GM12878 (cell line): ENCODE measurements around the gene WDFY1. TPM values are rescaled to one million over a fixed set of nuclear protein-coding genes. Genes with fewer than 3 reads are reported as not detected.

ENCODE experiments used
- ATAC-seq: fragments of 200-7000 bp; cut with Tn5 transposase; 3 replicates; pipeline ENCODE4 v1.9.1; 2020; ENCODE audit warnings: mild to moderate bottlenecking, moderate library complexity
- BruUV-seq: library from RNA; stranded (reverse); fragments of 400-500 nt; replicated peaks from 2 replicates; lab custom pipeline; 2021; lab: Mats Ljungman, UMichigan
- CTCF ChIA-PET: fragments of 300-600 bp; sonication (Branson Sonifier 250); formaldehyde crosslinking; extraction: SDS; loops from one replicate; lab custom pipeline; 2021; ENCODE audit warnings: inconsistent platforms; lab: Yijun Ruan, JAX
- POLR2A ChIA-PET: fragments of 350-600 bp; formaldehyde crosslinking; extraction: SDS; loops from one replicate; lab custom pipeline; 2021; ENCODE audit warnings: inconsistent platforms; lab: Charles Lee
- RAD21 ChIA-PET: fragments of 300-600 bp; sonication (Branson Sonifier 250); formaldehyde crosslinking; loops from one replicate; lab custom pipeline; 2023; ENCODE audit warnings: antibody characterized with exemption; ENCODE audit not compliant: unreplicated experiment; lab: Charles Lee
- SMC1A ChIA-PET: fragments of 300-600 bp; sonication (Branson Sonifier 250); formaldehyde crosslinking; loops from one replicate; lab custom pipeline; 2023; ENCODE audit not compliant: unreplicated experiment, uncharacterized antibody; lab: Charles Lee
- DNase-seq: peaks from one replicate; pipeline ENCODE4 v3.0.0-alpha.2; 2011; ENCODE audit warnings: low read depth, low spot score
- FAIRE-seq: peaks from 3 replicates; lab custom pipeline; 2011; peaks lifted over from hg19 to GRCh38; lab: Jason Lieb, UNC
- H2AFZ ChIP-seq: 2 replicates; pipeline ENCODE4 v1.6.0; 2011; ENCODE audit warnings: low read depth, low read length, control low read depth; ENCODE audit not compliant: control insufficient read depth
- H3K27ac ChIP-seq: 2 replicates; pipeline ENCODE4 v1.5.1; 2011; ENCODE audit warnings: control low read depth; ENCODE audit not compliant: control insufficient read depth, insufficient read depth
- H3K27me3 ChIP-seq, 2 experiments: replicated peaks in 1 of 2; 2 replicates each; pipeline versions ENCODE4 v1.6.0 to v1.6.1; 2011; ENCODE audit warnings: low read length in 1 of 2; ENCODE audit not compliant: control insufficient read depth in 2 of 2, insufficient read depth in 2 of 2
- H3K36me3 ChIP-seq, 2 experiments: 2 replicates each; pipeline ENCODE4 v1.5.1; 2011; ENCODE audit warnings: low read length in 1 of 2; ENCODE audit not compliant: control insufficient read depth in 2 of 2, insufficient read depth in 2 of 2
- H3K4me1 ChIP-seq: 2 replicates; pipeline ENCODE4 v1.6.1; 2011; ENCODE audit warnings: mild to moderate bottlenecking, low read length, moderate library complexity, mixed read lengths; ENCODE audit not compliant: control insufficient read depth, insufficient read depth
- H3K4me2 ChIP-seq: 2 replicates; pipeline ENCODE4 v1.6.0; 2011; ENCODE audit warnings: control low read depth; ENCODE audit not compliant: control insufficient read depth, insufficient read depth
- H3K4me3 ChIP-seq: fragments of 200-600 bp; sonication (generic); 2 replicates; pipeline ENCODE4 v1.5.1; 2016
- H3K79me2 ChIP-seq: 2 replicates; pipeline ENCODE4 v1.6.0; 2011; ENCODE audit warnings: low read length; ENCODE audit not compliant: control insufficient read depth, insufficient read depth
- H3K9ac ChIP-seq: 2 replicates; pipeline ENCODE4 v1.8.0; 2011; ENCODE audit warnings: low read length, control low read depth, mixed read lengths; ENCODE audit not compliant: control insufficient read depth, insufficient read depth
- H3K9me3 ChIP-seq: replicated peaks from 3 replicates; pipeline ENCODE4 v1.5.1; 2011; ENCODE audit warnings: mild to moderate bottlenecking, low read length; ENCODE audit not compliant: control insufficient read depth, insufficient read depth
- H4K20me1 ChIP-seq: 2 replicates; pipeline ENCODE4 v1.6.0; 2011; ENCODE audit not compliant: control insufficient read depth, insufficient read depth
- ETV6 ChIP-seq, 2 experiments: fragments of 450-650 bp in 1 of 2; IDR thresholded peaks in 1 of 2; conservative IDR thresholded peaks in 1 of 2; 2 replicates each; pipeline ENCODE4 v1.6.1; 2014; ENCODE audit warnings: antibody characterized with exemption in 1 of 2, borderline replicate concordance in 1 of 2, low read depth in 1 of 2, mild to moderate bottlenecking in 1 of 2, moderate library complexity in 1 of 2
- FOXK2 ChIP-seq: fragments of 450-650 bp; IDR thresholded peaks from 2 replicates; pipeline ENCODE4 v1.6.1; 2017; ENCODE audit warnings: mild to moderate bottlenecking, moderate library complexity
- JUNB ChIP-seq: IDR thresholded peaks from 2 replicates; pipeline ENCODE4 v1.6.1; 2016; ENCODE audit warnings: antibody characterized with exemption, mild to moderate bottlenecking
- MTA2 ChIP-seq: fragments of 450-650 bp; IDR thresholded peaks from 2 replicates; pipeline ENCODE4 v1.6.1; 2016; ENCODE audit warnings: low read depth, mild to moderate bottlenecking, moderate library complexity
- NBN ChIP-seq: fragments of 450-650 bp; IDR thresholded peaks from 2 replicates; pipeline ENCODE4 v1.6.1; 2016
- NFIC ChIP-seq: IDR thresholded peaks from 2 replicates; pipeline ENCODE4 v1.6.1; 2012; ENCODE audit warnings: low read depth, mild to moderate bottlenecking, inconsistent platforms, low read length, moderate library complexity
- NFXL1 ChIP-seq: fragments of 450-650 bp; IDR thresholded peaks from 2 replicates; pipeline ENCODE4 v1.6.1; 2017; ENCODE audit warnings: antibody characterized with exemption, mild to moderate bottlenecking, borderline replicate concordance
- POLR2AphosphoS2 ChIP-seq: IDR thresholded peaks from 2 replicates; pipeline ENCODE4 v1.6.1; 2011; ENCODE audit warnings: low read depth, mild to moderate bottlenecking, low read length, improper control_type of control experiment, moderate library complexity
- RB1 ChIP-seq: fragments of 450-650 bp; formaldehyde crosslinking; IDR thresholded peaks from 2 replicates; pipeline ENCODE4 v1.6.1; 2017; ENCODE audit warnings: mild to moderate bottlenecking, borderline replicate concordance
- SPI1 ChIP-seq: IDR thresholded peaks from 2 replicates; pipeline ENCODE4 v1.6.1; 2011; ENCODE audit warnings: low read depth, mild to moderate bottlenecking, low read length, moderate library complexity, borderline replicate concordance; ENCODE audit not compliant: insufficient read depth
- SUPT20H ChIP-seq: IDR thresholded peaks from 2 replicates; pipeline ENCODE4 v1.6.1; 2011; ENCODE audit warnings: low read depth, mild to moderate bottlenecking, low read length, moderate library complexity, borderline replicate concordance; ENCODE audit not compliant: control insufficient read depth
- TBL1XR1 ChIP-seq: IDR thresholded peaks from 2 replicates; pipeline ENCODE4 v1.6.1; 2012; ENCODE audit warnings: low read depth, low read length, improper control_type of control experiment
- TCF7 ChIP-seq: IDR thresholded peaks from 2 replicates; pipeline ENCODE4 v1.6.1; 2014; ENCODE audit warnings: antibody characterized with exemption, borderline replicate concordance
- ZBED1 ChIP-seq: IDR thresholded peaks from 2 replicates; pipeline ENCODE4 v1.6.1; 2016; ENCODE audit warnings: borderline replicate concordance
- WGBS: methylation state at CpG from one replicate; pipeline ENCODE4 v1.1.6; 2016; ENCODE audit warnings: low lambda C conversion rate; ENCODE audit not compliant: insufficient replicate concordance, insufficient coverage; ENCODE audit errors: missing lambda C conversion rate; 5-methylcytosine and 5-hydroxymethylcytosine counted together
- in situ Hi-C: fragments of 300-500 bp; cut with MboI; formaldehyde crosslinking; loops from 9 replicates; pipeline ENCODE4 v1.14.3; 2018; ENCODE audit warnings: mixed read lengths
- intact Hi-C: fragments of 100-400 bp; cut with micrococcal nuclease; formaldehyde crosslinking; loops from one replicate; pipeline ENCODE4 v1.14.2; 2022; ENCODE audit not compliant: unreplicated experiment
- polyA plus RNA-seq, 11 experiments: library from polyadenylated mRNA; depleted of rRNA in 4 of 11; unstranded in 6 of 11; stranded (reverse) in 5 of 11; fragments of >200 nt; fragmentation: Nextera tagmentation in 4 of 11; fragmentation: Illumina TruSeq in 1 of 11; extraction: Ambion mirVana in 4 of 11; extraction: Trizol in 1 of 11; gene quantifications; 1 replicate in 1 of 11; 2 replicates in 10 of 11; pipeline versions ENCODE4 v1.2.1 to v1.2.3, GENCODE V29; 2011 to 2016; ENCODE audit warnings: inconsistent platforms in 2 of 11, missing spikeins in 2 of 11, low read depth in 1 of 11
- total RNA-seq, 4 experiments: library from RNA; depleted of rRNA in 3 of 4; stranded (reverse); fragments of >200 nt in 3 of 4; fragmentation: Illumina TruSeq in 1 of 4; extraction: Trizol in 1 of 4; gene quantifications; 2 replicates each; pipeline versions ENCODE4 v1.2.1 to v1.2.3, GENCODE V29; 2013 to 2021
- TF ChIP-seq, protein P1 (sequence below): IDR thresholded peaks from 2 replicates; pipeline ENCODE4 v1.6.1; 2011; ENCODE audit warnings: mild to moderate bottlenecking, low read depth, low read length, moderate library complexity; ENCODE audit not compliant: insufficient replicate concordance
- TF ChIP-seq, protein P2 (sequence below): fragments of 450-650 bp; IDR thresholded peaks from 2 replicates; pipeline ENCODE4 v1.6.1; 2016; ENCODE audit warnings: mild to moderate bottlenecking, moderate library complexity, borderline replicate concordance
- TF ChIP-seq, protein P3 (sequence below): IDR thresholded peaks from 2 replicates; pipeline ENCODE4 v1.6.1; 2012; ENCODE audit warnings: mild to moderate bottlenecking, low read depth, low read length

The WDFY1 gene
- total and polyA plus RNA-seq, 10 of the 15 experiments (the other 5 are each of a cell fraction or from before 2014, with no cell fraction given), result 2.9 to 28.1 (median 13.1) TPM

DNA sequence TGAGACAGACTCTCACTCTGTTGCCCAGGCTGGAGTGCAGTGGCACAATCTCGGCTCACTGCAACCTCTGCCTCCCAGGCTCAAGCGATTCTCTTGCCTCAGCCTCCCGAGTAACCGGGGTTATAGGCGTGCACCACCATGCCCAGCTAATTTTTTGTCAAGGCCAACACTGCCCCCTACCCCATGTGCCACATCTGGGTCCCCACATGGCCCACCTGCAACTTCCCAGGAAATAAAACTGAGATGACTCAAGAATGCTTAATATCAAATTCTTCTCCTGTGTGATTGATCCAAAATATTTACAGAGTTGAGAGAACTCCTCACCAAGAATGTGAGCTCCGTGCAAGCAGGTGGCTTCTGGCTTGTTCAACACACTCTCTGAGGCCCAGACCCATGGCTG, 116.8 kb downstream of the WDFY1 start:
- Histone ChIP-seq H3K27ac (no peak overlapping the region), H3K9ac (no peak overlapping the region), H3K4me3 (no peak overlapping the region), H3K36me3 (no peaks in the 10 kb centered on the region; a peak in 1 of 4 replicates), H3K4me2 (no peak overlapping the region), H3K4me1 (peaks cover 2% of the 10 kb centered on the region; the same call in 1 of the 2 replicates), H3K79me2 (peaks cover 6% of the 10 kb centered on the region), H2AFZ (no peak overlapping the region), H3K27me3 (no peaks in the 10 kb centered on the region), H4K20me1 (no peaks in the 10 kb centered on the region), H3K9me3 (no peaks in the 10 kb centered on the region; the same call in 2 of the 3 replicates)
- ATAC-seq, result no peak
- ChIA-PET CTCF (no interaction called here), SMC1A (no interaction called here), RAD21 (interaction anchor here (0.7 kb wide), 1 partner anchor 10 kb away, joined by 3 read pairs; no protein-coding TSS in a partner anchor), POLR2A (interaction anchor here (0.9 kb wide), 1 partner anchor 12 kb away, joined by 3 read pairs; no protein-coding TSS in a partner anchor)
- WGBS, result 100% methylated on average over 5 of the region's 6 CpGs
- BruUV-seq, result no TSS peak
- in situ Hi-C loops (no loop called here), intact Hi-C loops (no loop called here)
- DNase-seq, result no peak
- no peak for FAIRE-seq
- TF ChIP-seq, protein P1, sequence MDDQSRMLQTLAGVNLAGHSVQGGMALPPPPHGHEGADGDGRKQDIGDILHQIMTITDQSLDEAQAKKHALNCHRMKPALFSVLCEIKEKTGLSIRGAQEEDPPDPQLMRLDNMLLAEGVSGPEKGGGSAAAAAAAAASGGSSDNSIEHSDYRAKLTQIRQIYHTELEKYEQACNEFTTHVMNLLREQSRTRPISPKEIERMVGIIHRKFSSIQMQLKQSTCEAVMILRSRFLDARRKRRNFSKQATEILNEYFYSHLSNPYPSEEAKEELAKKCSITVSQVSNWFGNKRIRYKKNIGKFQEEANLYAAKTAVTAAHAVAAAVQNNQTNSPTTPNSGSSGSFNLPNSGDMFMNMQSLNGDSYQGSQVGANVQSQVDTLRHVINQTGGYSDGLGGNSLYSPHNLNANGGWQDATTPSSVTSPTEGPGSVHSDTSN, result no peak
- no peak for TF ChIP-seq POLR2AphosphoS2
- TF ChIP-seq NFXL1, result no peak
- no peak for TF ChIP-seq FOXK2
- no peak for TF ChIP-seq ZBED1
- TF ChIP-seq NFIC, result no peak
- no peak for TF ChIP-seq MTA2
- TF ChIP-seq TCF7, result no peak
- no peak for TF ChIP-seq TBL1XR1
- no peak for TF ChIP-seq NBN
- TF ChIP-seq, protein P2, sequence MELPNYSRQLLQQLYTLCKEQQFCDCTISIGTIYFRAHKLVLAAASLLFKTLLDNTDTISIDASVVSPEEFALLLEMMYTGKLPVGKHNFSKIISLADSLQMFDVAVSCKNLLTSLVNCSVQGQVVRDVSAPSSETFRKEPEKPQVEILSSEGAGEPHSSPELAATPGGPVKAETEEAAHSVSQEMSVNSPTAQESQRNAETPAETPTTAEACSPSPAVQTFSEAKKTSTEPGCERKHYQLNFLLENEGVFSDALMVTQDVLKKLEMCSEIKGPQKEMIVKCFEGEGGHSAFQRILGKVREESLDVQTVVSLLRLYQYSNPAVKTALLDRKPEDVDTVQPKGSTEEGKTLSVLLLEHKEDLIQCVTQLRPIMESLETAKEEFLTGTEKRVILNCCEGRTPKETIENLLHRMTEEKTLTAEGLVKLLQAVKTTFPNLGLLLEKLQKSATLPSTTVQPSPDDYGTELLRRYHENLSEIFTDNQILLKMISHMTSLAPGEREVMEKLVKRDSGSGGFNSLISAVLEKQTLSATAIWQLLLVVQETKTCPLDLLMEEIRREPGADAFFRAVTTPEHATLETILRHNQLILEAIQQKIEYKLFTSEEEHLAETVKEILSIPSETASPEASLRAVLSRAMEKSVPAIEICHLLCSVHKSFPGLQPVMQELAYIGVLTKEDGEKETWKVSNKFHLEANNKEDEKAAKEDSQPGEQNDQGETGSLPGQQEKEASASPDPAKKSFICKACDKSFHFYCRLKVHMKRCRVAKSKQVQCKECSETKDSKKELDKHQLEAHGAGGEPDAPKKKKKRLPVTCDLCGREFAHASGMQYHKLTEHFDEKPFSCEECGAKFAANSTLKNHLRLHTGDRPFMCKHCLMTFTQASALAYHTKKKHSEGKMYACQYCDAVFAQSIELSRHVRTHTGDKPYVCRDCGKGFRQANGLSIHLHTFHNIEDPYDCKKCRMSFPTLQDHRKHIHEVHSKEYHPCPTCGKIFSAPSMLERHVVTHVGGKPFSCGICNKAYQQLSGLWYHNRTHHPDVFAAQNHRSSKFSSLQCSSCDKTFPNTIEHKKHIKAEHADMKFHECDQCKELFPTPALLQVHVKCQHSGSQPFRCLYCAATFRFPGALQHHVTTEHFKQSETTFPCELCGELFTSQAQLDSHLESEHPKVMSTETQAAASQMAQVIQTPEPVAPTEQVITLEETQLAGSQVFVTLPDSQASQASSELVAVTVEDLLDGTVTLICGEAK, result no peak
- no peak for TF ChIP-seq ETV6 (conservative IDR thresholded peaks at IDR 0.05 in 1 of 2, IDR thresholded peaks at IDR 0.05 in 1 of 2; ENCODE audit: borderline replicate concordance in 1 of 2, low read depth in 1 of 2)
- no peak for TF ChIP-seq JUNB
- TF ChIP-seq, protein P3, sequence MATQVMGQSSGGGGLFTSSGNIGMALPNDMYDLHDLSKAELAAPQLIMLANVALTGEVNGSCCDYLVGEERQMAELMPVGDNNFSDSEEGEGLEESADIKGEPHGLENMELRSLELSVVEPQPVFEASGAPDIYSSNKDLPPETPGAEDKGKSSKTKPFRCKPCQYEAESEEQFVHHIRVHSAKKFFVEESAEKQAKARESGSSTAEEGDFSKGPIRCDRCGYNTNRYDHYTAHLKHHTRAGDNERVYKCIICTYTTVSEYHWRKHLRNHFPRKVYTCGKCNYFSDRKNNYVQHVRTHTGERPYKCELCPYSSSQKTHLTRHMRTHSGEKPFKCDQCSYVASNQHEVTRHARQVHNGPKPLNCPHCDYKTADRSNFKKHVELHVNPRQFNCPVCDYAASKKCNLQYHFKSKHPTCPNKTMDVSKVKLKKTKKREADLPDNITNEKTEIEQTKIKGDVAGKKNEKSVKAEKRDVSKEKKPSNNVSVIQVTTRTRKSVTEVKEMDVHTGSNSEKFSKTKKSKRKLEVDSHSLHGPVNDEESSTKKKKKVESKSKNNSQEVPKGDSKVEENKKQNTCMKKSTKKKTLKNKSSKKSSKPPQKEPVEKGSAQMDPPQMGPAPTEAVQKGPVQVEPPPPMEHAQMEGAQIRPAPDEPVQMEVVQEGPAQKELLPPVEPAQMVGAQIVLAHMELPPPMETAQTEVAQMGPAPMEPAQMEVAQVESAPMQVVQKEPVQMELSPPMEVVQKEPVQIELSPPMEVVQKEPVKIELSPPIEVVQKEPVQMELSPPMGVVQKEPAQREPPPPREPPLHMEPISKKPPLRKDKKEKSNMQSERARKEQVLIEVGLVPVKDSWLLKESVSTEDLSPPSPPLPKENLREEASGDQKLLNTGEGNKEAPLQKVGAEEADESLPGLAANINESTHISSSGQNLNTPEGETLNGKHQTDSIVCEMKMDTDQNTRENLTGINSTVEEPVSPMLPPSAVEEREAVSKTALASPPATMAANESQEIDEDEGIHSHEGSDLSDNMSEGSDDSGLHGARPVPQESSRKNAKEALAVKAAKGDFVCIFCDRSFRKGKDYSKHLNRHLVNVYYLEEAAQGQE, result no peak
- TF ChIP-seq RB1, result no peak
- no peak for TF ChIP-seq SPI1
- TF ChIP-seq SUPT20H, result no peak
